H1 (cell line): ENCODE results near the gene CDH19. TPM values are rescaled to one million over a fixed set of nuclear protein-coding genes. Genes with fewer than 3 reads are reported as not detected.

Experiments used
- polyA plus RNA-seq, 7 experiments: library from polyadenylated mRNA; depleted of rRNA in 3 of 7; stranded (reverse) in 5 of 7; unstranded in 2 of 7; fragments of >200 nt in 5 of 7; fragments of 200-250 nt in 2 of 7; gene quantifications; 1 replicate in 5 of 7; 2 replicates in 1 of 7; 4 replicates in 1 of 7; pipeline versions ENCODE4 v1.2.1 to v1.2.3, GENCODE V29; 2011 to 2013; ENCODE audit warnings: missing spikeins in 2 of 7, mixed read lengths in 2 of 7
- total RNA-seq: library from RNA; stranded (reverse); fragmentation: NEBNext Ultra II Directional; extraction: Animal tissue kit (Norgen Biotek cat#: 25700); gene quantifications from 2 replicates; pipeline ENCODE4 v1.2.1, GENCODE V29; 2021
- TF ChIP-seq, protein P1 (sequence below), 3 experiments: IDR thresholded peaks; 1 replicate in 2 of 3; 2 replicates in 1 of 3; pipeline versions ENCODE4 v1.5.1 to v1.6.1; 2011; ENCODE audit warnings: low read length in 3 of 3, mild to moderate bottlenecking in 3 of 3, inconsistent platforms in 2 of 3, low read depth in 1 of 3, moderate library complexity in 1 of 3; ENCODE audit not compliant: insufficient read depth in 1 of 3; ENCODE audit errors: control extremely low read depth in 1 of 3

The CDH19 gene
- total and polyA plus RNA-seq, 2 of the 8 experiments (the other 6 are each of a cell fraction or from before 2014, with no cell fraction given) = not detected

DNA sequence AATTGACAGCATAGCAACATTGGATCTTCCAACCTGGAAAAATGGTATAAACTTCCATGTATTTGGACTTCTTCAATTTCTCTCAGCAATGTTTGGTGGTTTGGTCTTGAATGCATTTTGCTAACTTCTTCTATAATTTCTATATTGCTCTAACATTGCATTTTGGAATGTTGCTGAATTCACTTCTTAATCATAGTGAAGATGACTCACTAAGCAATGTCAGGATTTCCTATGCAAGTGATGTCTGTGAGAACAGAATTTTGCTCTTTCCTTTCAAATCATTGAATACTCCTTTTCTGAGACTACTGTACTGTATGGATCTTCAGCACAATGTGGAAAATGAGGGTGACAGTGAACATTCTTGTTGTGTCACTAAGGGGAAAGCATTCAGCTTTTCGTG is 28.9 kb upstream of the CDH19 start (continued):
- TF ChIP-seq, protein P1, sequence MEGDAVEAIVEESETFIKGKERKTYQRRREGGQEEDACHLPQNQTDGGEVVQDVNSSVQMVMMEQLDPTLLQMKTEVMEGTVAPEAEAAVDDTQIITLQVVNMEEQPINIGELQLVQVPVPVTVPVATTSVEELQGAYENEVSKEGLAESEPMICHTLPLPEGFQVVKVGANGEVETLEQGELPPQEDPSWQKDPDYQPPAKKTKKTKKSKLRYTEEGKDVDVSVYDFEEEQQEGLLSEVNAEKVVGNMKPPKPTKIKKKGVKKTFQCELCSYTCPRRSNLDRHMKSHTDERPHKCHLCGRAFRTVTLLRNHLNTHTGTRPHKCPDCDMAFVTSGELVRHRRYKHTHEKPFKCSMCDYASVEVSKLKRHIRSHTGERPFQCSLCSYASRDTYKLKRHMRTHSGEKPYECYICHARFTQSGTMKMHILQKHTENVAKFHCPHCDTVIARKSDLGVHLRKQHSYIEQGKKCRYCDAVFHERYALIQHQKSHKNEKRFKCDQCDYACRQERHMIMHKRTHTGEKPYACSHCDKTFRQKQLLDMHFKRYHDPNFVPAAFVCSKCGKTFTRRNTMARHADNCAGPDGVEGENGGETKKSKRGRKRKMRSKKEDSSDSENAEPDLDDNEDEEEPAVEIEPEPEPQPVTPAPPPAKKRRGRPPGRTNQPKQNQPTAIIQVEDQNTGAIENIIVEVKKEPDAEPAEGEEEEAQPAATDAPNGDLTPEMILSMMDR (IDR thresholded peaks at IDR 0.05; ENCODE audit: control extremely low read depth in 1 of 3, insufficient read depth in 1 of 3, low read depth in 1 of 3, low read length in 3 of 3) = no peak
